ENCODE results near the gene CEACAM19. TPM values are rescaled to one million over a fixed set of nuclear protein-coding genes. Genes with fewer than 3 reads are reported as not detected.
"Not testable (repeated sequence)": the region's sequence is repeated elsewhere in the genome, so short reads cannot be mapped to it uniquely, and the experiment has no call there.

The CEACAM19 gene
- total RNA-seq, 1 donor from 2014 or later = 23.4 TPM

DNA sequence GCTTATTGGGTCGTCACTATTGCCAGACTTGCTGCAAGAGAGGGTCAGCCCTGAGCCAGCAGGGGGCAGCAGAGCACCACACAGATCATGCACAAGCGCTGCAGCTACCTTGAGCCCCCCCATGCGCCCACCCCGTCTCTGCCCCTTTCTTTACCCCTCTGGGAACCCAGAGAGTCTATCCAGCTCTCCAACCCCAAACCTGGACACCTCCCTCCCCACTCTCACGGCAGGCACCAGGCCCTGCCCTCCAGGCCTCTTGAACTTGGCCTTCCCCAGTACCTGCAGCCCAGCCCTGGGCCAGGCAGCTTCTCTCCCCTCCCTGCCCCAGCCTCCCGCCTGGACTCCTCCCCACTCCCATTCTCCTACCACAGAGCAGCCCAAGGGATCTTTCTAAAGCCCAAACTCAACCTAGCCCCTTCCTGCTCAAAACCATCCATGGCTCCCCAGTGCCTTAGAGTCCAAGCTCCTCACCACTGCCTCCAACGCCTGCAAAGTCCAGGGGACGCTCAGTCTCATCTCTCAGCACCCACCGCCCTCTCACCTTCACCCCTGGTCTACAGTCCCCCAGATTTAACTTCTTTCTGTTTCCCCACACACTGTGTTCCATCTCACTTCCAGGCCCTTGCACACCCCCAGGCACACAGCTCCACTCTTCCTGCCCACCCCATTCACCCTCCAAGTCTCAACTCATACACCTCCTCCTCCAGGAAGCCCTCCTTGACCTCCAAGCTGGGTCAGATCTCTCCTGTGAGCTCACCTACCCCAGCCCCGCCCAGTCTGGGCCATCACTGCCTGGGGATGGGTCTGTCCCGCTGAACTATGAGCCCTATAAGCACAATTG, 18.2 kb downstream of the CEACAM19 start:
- DNase-seq (ENCODE audit: low spot score) (peak; percentile 88), ATAC-seq (peak; percentile 79)
- intact Hi-C loops (cut with DNase I) = no loop called here

DNA sequence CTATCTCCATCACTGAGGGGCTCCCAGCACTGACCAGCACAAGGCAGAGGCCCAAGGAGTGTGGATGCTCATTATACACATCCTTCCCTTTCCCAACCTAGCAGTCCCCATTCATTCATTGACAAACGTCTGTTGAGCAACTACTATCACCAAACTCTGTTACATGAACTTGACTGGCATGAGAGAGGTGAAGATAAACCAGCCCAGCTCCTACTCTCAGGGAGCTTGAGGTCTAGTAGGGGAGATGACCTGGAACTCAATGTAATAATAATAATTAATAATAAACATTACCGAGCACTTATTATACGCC, 18.8 kb downstream of the CEACAM19 start:
- DNase-seq (ENCODE audit: low spot score) (no peak), ATAC-seq (no peak)
- intact Hi-C loops (cut with DNase I) = no loop called here

DNA sequence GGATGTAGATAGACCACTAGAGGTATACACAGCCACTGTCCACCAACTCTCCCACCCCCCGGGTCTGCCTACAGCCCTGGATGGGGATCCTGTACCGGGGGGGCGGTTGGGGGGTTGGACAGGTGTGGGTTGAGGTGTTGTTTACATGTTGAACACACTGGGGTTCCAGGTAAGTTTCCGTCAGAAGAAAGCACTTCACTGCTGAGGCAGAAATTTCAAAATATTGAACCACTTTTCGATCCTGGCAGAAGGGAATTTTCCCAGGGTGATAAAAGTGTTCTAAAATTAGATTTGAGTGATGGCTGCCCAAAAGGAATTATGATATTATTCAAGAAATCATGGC, 21.1 kb downstream of the CEACAM19 start:
- no peak for ATAC-seq
- DNase-seq (ENCODE audit: low spot score) = no peak
- intact Hi-C loops (cut with DNase I) = no loop called here

DNA sequence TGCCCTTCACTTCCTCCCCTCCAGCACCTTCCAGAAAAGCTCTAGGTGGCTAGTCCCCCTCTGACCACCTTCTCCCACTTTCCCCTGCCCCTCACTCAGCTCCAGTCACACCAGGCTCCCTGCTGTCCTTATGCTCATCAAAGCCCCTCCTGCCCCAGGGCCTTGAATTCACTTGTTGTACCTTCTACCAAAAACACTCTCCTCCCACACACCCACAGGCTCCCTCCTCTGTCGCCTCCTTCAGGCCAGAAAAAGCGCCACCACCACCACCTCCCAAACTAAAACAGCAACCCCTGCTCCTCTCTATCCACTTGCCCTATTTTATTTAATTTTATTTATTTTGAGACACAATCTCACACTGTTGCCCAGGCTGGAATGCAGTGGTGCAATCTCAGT, 22.9 kb downstream of the CEACAM19 start:
- ATAC-seq (no peak), DNase-seq (ENCODE audit: low spot score) (no peak)
- intact Hi-C loops (cut with DNase I) = no loop called here

DNA sequence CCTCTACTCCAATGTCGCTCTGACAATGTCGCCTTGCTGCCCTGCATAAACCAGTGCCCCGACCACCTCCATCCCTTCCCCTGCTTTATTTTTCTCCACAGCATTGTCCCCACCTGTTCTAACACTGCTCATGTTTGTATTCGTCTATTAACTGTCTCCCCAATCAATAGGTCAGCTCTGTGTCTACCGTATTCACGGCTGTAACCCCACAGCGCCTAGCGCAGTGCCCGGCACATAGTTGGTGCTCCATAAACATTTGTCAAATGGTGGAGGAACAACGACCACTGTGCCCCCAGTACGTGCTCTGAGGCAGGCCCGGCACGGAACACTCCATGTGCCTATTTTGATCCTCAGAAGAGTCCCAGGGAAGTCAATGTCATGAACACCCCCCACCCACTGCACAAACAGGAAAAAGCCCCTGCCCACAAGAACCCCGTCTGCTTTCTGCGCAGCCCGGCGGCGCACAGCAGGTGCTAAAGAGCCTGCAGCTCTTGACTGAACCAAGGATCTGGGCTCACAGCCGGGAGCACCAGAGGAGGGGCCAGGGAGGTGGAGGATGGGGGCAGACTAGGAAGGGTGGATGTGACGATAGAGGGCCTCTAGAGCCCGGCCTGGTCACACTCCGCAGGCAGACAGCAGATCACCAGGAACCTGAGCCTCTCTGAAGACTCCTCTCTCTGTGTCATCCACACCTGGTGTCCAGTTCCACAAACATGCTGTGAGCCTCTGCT, 25.8 kb downstream of the CEACAM19 start:
- intact Hi-C loops (cut with DNase I) = no loop called here
- DNase-seq (ENCODE audit: low spot score) = no peak
- ATAC-seq = no peak

DNA sequence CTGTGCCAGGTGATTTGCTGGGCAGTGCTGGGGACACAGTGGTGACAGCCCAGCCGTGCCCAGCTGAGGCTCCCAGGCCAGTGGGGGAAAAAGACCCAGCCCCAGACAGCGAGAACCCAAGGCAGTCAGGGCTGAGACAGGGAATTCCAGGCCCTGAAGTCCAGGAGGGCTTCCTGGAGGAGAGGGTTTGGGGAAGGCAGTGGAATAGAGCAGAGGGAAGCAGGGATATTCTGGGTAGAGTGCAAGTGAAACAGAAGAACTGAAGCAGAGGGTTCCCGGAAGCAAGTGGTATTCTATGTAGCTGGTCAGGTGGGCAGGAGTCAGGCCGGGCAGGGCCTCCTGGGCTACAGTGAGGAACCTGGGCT, 26.4 kb downstream of the CEACAM19 start:
- intact Hi-C loops (cut with DNase I) = no loop called here
- ATAC-seq (no peak), DNase-seq (ENCODE audit: low spot score) (no peak)

DNA sequence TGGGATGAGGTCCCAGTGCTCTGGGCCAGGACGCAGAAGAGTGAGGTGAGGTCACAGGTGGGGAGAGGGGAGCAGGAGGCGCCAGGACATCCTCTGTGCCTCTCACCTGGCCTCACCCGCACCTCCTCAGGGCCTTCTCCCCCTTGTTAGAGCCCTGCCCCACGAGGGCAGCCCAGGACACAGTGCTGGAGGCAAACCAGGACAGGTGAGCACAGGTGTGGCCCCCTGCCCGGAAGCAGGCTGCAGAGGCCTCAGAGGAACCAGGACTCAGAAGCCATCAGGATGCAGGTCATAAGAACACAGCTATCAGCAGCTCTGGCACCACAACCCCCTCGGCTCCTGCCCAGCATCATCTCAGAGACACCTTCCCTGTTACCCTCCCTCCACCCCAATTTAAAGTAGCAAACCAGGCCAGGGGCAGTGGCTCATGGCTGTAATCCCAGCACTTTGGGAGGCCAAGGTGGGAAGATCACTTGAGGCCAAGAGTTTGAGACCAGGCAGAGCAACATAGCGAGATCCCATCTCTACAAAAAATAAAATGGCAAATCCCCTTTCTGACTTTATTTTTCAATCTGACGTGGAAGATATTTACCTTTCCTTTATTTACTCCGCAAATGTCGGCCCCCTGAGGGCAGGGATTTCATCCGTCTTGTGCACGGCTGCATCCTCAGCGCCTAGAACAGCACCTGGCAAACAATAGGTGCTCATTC, 27.4 kb downstream of the CEACAM19 start, which contains the start of gene CEACAM16:
Gene CEACAM16 (plus strand): TSS at position 660 of the 710 bp plus-strand sequence. CDS start 2,306 bp downstream, outside the sequence.
- DNase-seq (ENCODE audit: low spot score) (no peak), ATAC-seq (no peak)
- intact Hi-C loops (cut with DNase I) = no loop called here

DNA sequence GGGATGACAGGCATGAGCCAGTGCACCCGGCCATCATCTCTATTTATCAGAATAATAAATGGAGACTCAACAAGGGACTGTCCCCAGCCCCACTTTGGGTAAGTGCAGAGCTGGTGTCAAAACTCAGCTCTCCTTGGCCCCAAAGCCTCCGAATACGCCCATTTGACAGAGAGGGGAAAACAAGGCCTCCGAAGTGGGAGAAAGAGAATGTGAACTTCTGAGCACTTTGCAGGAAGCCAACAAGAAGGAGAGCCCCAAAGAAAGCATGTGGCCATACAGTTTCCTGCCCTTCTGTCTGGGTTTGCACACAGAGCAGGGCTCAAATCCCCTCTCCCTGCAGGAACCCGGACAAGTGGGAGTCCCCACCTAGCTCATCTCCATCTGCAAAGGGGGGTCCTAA, 29.3 kb downstream of the CEACAM19 start:
- ATAC-seq (no peak), DNase-seq (ENCODE audit: low spot score) (no peak)
- intact Hi-C loops (cut with DNase I) = no loop called here

DNA sequence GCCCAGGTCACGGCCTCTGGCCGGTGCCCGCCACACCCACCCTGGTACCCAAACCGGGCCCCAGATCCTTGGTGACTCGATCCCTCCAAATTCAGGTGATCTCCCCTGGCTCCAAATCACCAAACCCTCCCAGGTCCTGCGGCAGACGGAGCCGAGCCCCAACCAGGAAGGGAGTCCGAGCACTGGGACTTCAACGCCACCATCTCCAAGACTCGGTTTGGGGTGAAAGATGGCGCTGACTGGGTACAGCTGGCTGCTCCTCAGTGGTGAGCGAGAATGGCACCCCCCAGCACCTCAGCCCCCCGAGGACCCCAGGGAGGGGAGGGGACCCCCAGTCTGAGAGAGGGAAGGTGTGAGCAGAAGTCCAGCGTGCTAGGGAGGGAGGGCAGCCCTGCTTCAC, 29.9 kb downstream of the CEACAM19 start:
- no peak for ATAC-seq
- DNase-seq (ENCODE audit: low spot score) = no peak
- intact Hi-C loops (cut with DNase I) = no loop called here

DNA sequence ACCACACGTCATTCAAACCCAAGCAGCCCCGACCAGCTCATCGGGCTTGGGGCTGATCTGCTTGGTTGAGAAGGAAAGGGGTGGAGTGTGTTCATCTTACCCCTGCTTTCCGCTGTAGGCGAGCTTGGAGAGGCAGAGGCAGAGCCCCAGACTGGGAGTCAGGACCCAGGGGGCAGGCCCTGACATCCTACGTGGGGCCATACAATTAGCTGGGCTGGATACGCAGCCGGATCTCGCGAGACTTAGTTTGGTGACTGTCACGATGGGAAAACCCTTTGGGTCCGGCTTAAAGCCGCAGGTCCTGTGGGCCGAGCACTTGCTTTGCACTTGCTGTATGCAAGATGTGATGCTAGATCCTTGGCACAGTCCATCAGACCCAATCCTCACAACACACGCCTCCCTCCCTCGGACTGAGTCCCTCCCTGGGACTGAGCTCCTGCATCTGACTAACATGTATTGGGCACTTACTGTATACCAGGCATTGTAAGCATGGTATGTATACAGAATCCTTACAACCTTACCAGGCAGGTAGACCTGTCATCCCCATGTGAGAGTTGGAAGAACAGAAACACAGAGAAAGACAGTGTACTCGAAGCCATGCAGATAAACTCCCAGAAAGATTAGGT, 31.4 kb downstream of the CEACAM19 start:
- intact Hi-C loops (cut with DNase I) = no loop called here
- no peak for DNase-seq (ENCODE audit: low spot score)
- ATAC-seq = no peak

DNA sequence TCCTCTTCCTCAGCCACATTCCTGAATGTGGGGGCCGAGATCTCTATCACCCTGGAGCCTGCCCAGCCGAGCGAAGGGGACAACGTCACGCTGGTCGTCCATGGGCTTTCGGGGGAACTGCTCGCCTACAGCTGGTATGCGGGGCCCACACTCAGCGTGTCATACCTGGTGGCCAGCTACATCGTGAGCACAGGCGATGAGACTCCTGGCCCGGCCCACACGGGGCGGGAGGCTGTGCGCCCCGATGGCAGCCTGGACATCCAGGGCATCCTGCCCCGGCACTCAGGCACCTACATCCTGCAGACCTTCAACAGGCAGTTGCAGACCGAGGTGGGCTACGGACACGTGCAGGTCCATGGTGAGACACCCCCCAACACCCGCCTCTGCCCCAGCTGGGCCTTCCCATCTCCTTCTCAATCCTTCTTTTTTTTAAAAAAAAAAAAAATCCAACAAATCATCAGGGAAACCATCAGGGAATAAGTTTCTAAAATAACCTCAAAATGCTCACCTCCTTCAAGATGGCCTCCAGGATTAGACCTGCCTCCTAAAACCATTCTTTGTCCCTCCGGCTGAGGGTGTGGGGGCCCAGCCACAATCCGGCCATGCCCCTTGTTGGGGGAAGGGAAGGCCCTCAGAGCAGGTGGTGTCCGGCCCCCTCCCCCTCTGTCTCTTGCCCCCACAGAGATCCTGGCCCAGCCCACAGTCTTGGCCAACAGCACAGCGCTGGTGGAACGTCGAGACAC, 32.2 kb downstream of the CEACAM19 start:
- no peak for DNase-seq (ENCODE audit: low spot score)
- intact Hi-C loops (cut with DNase I) = no loop called here
- no peak for ATAC-seq

DNA sequence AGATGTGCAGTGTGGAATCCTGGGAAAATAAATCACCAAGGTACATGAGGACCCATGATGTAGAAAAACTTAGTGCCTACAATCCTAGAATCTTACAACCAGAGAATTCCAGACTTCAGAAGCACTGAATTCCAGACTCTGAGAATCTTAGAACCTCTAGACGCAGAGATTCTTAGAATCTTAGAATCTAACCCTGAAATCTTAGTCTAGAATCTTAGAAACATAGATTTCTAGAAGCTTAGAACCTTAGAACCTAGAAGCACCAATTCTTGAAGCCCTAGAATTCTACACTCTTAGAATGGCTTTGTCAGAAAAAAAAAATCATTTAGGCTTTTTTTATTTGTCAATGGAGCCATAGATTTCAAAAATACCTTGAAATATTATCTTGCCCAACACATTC, 33.7 kb downstream of the CEACAM19 start:
- ATAC-seq = no peak

DNA sequence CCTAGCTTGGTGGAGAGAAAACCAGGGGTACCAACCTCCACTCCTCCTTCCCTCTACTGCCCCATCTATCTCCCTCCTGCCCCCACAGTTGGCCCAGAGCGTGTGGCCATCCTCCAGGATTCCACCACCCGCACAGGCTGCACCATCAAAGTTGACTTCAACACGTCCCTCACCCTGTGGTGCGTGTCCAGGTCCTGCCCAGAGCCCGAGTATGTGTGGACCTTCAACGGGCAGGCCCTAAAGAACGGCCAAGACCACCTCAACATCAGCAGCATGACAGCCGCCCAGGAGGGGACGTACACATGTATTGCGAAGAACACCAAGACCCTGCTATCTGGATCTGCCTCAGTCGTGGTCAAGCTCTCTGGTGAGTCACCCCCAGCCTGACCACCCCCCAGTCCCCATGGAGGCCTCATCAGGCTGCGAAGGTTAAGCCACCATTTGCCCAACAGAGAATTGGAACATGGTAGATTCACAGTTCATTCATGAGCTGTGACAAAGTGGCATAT, 34.3 kb downstream of the CEACAM19 start:
- DNase-seq (ENCODE audit: low spot score) = no peak
- ATAC-seq = no peak
- intact Hi-C loops (cut with DNase I) = no loop called here

More for the DNA sequence above, 33.7 kb downstream of the CEACAM19 start:
- intact Hi-C loops (cut with DNase I) = no loop called here
- no peak for DNase-seq (ENCODE audit: low spot score)

DNA sequence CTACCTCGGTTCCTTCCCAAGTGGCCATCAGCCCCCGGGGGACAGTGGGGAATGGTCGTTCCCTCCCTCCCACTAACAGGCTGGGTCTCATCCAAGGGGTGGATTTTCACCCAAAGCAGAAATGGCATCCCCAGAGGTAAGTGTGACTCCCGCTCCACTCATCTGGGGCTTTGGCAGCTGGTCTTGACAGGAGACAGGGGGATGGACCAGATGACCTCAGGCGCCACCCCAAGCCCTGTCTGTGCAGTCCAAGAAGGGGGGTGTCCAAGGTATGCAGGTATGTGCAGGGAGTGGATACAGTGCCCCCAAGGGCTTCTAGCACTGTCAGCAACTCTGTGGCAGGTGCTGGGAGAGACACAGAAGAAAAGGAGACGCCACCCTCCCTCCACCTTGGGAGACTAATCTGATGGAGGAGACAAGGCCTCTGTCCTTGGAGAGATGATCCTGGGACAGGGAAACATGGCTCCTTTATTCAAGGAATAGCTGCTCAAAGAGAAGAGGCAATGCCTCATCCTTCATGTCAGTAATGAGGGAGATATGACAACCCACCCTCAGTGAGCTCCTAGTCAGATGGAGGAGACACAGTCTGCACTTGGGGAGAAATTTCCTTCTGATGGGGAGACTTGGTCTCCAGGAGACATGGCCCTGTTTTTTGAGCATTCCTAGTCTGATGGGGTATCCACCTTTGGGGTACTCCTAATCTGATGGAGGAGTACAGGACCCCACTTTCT, 35.4 kb downstream of the CEACAM19 start:
- ATAC-seq (no peak), DNase-seq (ENCODE audit: low spot score) (no peak)
- intact Hi-C loops (cut with DNase I) = no loop called here

DNA sequence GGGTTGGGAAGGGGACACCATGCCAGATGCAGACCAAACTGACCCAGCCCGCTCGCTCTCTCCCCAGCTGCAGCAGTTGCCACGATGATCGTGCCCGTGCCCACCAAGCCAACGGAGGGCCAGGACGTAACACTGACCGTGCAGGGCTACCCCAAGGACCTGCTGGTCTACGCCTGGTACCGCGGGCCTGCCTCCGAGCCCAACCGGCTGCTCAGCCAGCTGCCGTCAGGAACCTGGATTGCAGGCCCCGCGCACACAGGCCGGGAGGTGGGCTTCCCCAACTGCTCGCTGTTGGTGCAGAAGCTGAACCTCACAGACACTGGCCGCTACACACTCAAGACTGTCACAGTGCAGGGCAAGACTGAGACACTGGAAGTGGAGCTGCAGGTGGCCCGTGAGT, 36.5 kb downstream of the CEACAM19 start:
- intact Hi-C loops (cut with DNase I) = no loop called here
- no peak for ATAC-seq
- no peak for DNase-seq (ENCODE audit: low spot score)

DNA sequence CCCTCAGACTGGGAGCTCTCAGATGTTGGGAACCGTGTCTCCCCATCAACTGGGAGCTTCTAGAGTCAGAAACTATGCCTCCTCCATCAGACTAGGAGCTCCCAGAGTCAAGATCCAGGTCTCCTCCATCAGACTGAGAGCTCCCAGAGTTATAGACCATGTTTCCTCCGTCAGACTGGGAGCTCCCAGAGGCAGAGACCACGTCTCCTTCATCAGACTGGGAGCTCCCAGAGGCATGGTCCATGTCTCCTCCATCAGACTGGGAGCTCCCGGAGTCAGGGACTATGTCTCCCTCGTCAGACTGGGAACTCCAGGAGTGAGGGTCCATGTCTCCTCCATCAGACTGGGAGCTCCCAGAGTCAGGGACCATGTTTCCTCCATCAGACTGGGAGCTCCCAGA, 37.7 kb downstream of the CEACAM19 start:
- intact Hi-C loops (cut with DNase I) = no loop called here
- ATAC-seq (no peak), DNase-seq (ENCODE audit: low spot score) (no peak)

DNA sequence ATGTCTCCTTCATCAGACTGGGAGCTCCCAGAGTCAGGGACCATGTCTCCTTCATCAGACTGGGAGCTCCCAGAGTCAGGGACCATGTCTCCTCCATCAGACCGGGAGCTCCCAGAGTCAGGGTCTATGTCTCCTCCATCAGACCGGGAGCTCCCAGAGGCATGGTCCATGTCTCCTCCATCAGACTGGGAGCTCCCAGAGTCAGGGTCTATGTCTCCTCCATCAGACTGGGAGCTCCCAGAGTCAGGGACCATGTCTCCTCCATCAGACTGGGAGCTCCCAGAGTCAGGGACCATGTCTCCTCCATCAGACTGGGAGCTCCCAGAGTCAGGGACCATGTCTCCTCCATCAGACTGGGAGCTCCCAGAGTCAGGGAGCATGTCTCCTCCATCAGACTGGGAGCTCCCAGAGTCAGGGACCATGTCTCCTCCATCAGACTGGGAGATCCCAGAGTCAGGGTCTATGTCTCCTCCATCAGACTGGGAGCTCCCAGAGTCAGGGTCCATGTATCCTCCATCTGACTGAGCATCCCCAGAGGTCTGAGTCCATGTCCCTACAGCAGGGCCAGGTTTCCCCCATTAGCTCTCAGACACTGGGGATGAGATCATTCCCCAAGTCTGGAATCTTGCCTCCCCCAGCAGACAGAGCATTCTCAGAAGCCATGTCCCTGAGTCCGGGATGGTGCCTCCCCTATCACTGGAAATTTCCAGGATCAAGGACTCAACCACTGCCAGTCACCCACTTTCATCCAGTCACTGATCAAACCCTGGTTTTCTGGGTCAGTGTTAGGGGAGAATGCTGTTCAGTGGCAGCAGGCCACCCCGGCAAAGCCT, 38.4 kb downstream of the CEACAM19 start:
- ATAC-seq; intact Hi-C loops (cut with DNase I); DNase-seq (ENCODE audit: low spot score): not testable (repeated sequence)

Measured in sciatic nerve (tissue), 2 donors.